Measurements from ENCODE around the gene PDE11A. TPM values are rescaled to one million over a fixed set of nuclear protein-coding genes. Genes with fewer than 3 reads are reported as not detected.

Gene PDE11A
- total and polyA plus RNA-seq, 4 donors = 1.0 to 5.9 (median 1.7) TPM

DNA sequence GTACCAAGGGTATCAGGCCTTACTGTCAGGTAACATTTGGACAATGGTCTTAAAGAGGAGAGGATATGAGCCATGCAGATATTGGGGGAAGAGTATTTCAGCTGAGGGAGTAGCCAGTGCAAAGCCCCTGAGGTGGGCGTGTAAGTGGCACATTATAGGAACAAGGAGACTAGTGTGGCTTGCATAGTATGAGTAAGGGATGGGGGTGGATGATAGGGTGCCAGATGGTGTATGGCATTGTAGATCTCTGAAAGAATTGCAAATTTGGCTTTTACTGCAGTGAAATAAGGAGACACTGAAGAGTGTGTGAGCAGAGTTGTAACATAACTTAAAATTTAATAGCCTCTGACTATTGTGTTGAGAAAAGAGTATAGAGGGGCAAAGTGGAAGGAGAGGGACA lies 244.0 kb downstream of the PDE11A start:
- H3K9ac ChIP-seq (ENCODE audit: low read depth in 1 of 2, low read length in 2 of 2) = no peak overlapping the region
- H3K27me3 ChIP-seq (ENCODE audit: control insufficient read depth in 4 of 4, insufficient read depth in 4 of 4, low read length in 3 of 4) = no peaks in the 10 kb centered on the region
- no peak for TF ChIP-seq JUND (IDR thresholded peaks at IDR 0.05)
- TF ChIP-seq EGR1 (IDR thresholded peaks at IDR 0.05; ENCODE audit: low read depth in 2 of 2) = no peak
- TF ChIP-seq, protein P1, sequence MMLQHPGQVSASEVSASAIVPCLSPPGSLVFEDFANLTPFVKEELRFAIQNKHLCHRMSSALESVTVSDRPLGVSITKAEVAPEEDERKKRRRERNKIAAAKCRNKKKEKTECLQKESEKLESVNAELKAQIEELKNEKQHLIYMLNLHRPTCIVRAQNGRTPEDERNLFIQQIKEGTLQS (IDR thresholded peaks at IDR 0.05) = no peak
- TF ChIP-seq TAF1 (conservative IDR thresholded peaks at IDR 0.05) = no peak
- no peak for TF ChIP-seq RXRA (IDR thresholded peaks at IDR 0.05)
- TF ChIP-seq, protein P2, sequence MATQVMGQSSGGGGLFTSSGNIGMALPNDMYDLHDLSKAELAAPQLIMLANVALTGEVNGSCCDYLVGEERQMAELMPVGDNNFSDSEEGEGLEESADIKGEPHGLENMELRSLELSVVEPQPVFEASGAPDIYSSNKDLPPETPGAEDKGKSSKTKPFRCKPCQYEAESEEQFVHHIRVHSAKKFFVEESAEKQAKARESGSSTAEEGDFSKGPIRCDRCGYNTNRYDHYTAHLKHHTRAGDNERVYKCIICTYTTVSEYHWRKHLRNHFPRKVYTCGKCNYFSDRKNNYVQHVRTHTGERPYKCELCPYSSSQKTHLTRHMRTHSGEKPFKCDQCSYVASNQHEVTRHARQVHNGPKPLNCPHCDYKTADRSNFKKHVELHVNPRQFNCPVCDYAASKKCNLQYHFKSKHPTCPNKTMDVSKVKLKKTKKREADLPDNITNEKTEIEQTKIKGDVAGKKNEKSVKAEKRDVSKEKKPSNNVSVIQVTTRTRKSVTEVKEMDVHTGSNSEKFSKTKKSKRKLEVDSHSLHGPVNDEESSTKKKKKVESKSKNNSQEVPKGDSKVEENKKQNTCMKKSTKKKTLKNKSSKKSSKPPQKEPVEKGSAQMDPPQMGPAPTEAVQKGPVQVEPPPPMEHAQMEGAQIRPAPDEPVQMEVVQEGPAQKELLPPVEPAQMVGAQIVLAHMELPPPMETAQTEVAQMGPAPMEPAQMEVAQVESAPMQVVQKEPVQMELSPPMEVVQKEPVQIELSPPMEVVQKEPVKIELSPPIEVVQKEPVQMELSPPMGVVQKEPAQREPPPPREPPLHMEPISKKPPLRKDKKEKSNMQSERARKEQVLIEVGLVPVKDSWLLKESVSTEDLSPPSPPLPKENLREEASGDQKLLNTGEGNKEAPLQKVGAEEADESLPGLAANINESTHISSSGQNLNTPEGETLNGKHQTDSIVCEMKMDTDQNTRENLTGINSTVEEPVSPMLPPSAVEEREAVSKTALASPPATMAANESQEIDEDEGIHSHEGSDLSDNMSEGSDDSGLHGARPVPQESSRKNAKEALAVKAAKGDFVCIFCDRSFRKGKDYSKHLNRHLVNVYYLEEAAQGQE (IDR thresholded peaks at IDR 0.05) = no peak
- TF ChIP-seq, protein P3, sequence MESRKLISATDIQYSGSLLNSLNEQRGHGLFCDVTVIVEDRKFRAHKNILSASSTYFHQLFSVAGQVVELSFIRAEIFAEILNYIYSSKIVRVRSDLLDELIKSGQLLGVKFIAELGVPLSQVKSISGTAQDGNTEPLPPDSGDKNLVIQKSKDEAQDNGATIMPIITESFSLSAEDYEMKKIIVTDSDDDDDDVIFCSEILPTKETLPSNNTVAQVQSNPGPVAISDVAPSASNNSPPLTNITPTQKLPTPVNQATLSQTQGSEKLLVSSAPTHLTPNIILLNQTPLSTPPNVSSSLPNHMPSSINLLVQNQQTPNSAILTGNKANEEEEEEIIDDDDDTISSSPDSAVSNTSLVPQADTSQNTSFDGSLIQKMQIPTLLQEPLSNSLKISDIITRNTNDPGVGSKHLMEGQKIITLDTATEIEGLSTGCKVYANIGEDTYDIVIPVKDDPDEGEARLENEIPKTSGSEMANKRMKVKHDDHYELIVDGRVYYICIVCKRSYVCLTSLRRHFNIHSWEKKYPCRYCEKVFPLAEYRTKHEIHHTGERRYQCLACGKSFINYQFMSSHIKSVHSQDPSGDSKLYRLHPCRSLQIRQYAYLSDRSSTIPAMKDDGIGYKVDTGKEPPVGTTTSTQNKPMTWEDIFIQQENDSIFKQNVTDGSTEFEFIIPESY (IDR thresholded peaks at IDR 0.05) = no peak
- no peak for TF ChIP-seq FOXA1 (IDR thresholded peaks at IDR 0.05)
- TF ChIP-seq GABPA (IDR thresholded peaks at IDR 0.05 in 1 of 2, conservative IDR thresholded peaks at IDR 0.05 in 1 of 2) = no peak
- TF ChIP-seq, protein P4, sequence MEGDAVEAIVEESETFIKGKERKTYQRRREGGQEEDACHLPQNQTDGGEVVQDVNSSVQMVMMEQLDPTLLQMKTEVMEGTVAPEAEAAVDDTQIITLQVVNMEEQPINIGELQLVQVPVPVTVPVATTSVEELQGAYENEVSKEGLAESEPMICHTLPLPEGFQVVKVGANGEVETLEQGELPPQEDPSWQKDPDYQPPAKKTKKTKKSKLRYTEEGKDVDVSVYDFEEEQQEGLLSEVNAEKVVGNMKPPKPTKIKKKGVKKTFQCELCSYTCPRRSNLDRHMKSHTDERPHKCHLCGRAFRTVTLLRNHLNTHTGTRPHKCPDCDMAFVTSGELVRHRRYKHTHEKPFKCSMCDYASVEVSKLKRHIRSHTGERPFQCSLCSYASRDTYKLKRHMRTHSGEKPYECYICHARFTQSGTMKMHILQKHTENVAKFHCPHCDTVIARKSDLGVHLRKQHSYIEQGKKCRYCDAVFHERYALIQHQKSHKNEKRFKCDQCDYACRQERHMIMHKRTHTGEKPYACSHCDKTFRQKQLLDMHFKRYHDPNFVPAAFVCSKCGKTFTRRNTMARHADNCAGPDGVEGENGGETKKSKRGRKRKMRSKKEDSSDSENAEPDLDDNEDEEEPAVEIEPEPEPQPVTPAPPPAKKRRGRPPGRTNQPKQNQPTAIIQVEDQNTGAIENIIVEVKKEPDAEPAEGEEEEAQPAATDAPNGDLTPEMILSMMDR (IDR thresholded peaks at IDR 0.05; ENCODE audit: low read depth, low read length, missing input control) = no peak
- TF ChIP-seq NR2F2 (IDR thresholded peaks at IDR 0.05) = no peak
- TF ChIP-seq, protein P5, sequence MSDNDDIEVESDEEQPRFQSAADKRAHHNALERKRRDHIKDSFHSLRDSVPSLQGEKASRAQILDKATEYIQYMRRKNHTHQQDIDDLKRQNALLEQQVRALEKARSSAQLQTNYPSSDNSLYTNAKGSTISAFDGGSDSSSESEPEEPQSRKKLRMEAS (IDR thresholded peaks at IDR 0.05) = no peak
- TF ChIP-seq RAD21 (IDR thresholded peaks at IDR 0.05) = no peak
- TF ChIP-seq FOXA2 (IDR thresholded peaks at IDR 0.05) = no peak
- TF ChIP-seq YY1 (IDR thresholded peaks at IDR 0.05) = no peak
- TF ChIP-seq SP1 (IDR thresholded peaks at IDR 0.05) = no peak
- TF ChIP-seq HNF4A (conservative IDR thresholded peaks at IDR 0.05) = no peak
- no peak for TF ChIP-seq HNF4G (IDR thresholded peaks at IDR 0.05)
- DNase-seq (ENCODE audit: low spot score) = no peak
- H3K27ac ChIP-seq (ENCODE audit: low read depth in 1 of 2, low read length in 2 of 2) = no peak overlapping the region
- H3K4me3 ChIP-seq (ENCODE audit: low read depth in 1 of 3, low read length in 3 of 3) = no peak overlapping the region
- peaks cover 0 to 3% (median under 1%) of the 10 kb centered on the region in 4 donors for H3K9me3 ChIP-seq (ENCODE audit: control insufficient read depth in 4 of 4, low read length in 3 of 4)
- peaks cover 0 to 2% (median 0%) of the 10 kb centered on the region in 4 donors for H3K36me3 ChIP-seq (ENCODE audit: control insufficient read depth in 4 of 4, insufficient read depth in 3 of 4, low read depth in 1 of 4, low read length in 3 of 4)
- WGBS = 88% methylated on average over 1 of the region's 1 CpG
- no peaks in the 10 kb centered on the region for H3K4me1 ChIP-seq (ENCODE audit: control insufficient read depth in 4 of 4, insufficient read depth in 4 of 4, low read length in 3 of 4)
